Neuron (in vitro differentiated cells): ENCODE results near the gene RHBDF1.
"Not testable (repeated sequence)": the region's sequence is repeated elsewhere in the genome, so short reads cannot be mapped to it uniquely, and the experiment has no call there.

Experiments used
- H2AFZ ChIP-seq: one replicate; pipeline ENCODE4 v1.6.1; 2013; ENCODE audit warnings: low read depth, mild to moderate bottlenecking, inconsistent platforms, low read length, moderate library complexity
- H3K27me3 ChIP-seq: one replicate; pipeline ENCODE4 v1.6.1; 2013; ENCODE audit warnings: low read length; ENCODE audit not compliant: insufficient read depth
- H3K36me3 ChIP-seq: one replicate; pipeline ENCODE4 v1.6.1; 2013; ENCODE audit warnings: low read length; ENCODE audit not compliant: insufficient read depth
- H3K4me1 ChIP-seq: one replicate; pipeline ENCODE4 v1.6.1; 2013; ENCODE audit warnings: low read length; ENCODE audit not compliant: insufficient read depth
- H3K4me3 ChIP-seq: 2 replicates; pipeline ENCODE4 v1.5.1; 2013; ENCODE audit warnings: mild to moderate bottlenecking, low read length, moderate library complexity
- H3K9me3 ChIP-seq: one replicate; pipeline ENCODE4 v1.6.1; 2013; ENCODE audit warnings: low read length

Gene RHBDF1

DNA sequence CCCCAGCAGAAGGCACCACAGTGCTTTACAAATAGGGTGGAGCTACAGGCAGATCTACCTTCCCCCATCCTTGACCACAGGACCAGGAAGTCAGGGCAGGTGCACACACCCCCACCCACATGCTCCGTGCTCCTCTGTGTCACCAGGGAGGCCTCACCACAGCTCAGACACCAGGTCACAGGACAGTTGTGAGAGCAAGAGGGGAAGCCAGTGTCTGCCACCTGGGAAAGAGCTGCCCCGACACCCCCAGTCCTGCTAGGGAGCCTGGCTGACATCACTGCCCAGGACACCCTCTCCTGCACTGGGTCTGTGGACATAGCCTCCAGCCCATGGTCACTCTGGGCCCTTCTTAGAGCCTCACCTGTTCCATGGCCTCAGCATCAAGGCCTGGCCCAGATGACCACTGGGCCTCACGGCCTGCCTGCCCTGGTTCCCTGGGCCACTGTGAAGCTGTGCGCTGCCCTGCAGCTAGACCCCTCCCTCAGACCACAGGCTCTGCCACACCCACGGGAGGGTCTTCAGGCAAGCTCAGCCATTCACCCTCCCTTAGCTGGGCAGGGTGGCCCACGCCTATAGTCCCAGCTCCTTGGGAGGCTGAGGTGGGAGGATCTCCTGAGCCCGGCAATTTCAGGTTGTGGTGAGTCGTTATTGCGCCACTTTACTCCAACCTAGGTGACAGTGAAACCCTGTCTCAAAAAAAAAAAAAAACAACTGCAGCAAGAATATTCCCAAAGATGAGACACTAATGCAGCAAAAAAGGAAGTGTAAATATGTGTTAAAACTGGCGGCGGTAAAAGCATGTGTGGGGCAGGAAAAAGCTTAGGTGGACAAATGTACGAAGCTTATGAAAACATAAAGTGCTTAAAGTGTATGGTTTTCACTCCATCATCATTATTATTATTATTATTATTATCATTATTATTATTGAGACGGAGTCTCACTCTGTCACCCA is 33.2 kb downstream of the RHBDF1 start:
- Histone ChIP-seq H3K4me1 (peaks cover 5% of the 10 kb centered on the region), H3K9me3 (peaks cover 6% of the 10 kb centered on the region), H3K4me3 (no peak overlapping the region), H3K27me3 (no peaks in the 10 kb centered on the region), H2AFZ (no peak overlapping the region), H3K36me3 (peaks cover 13% of the 10 kb centered on the region)

DNA sequence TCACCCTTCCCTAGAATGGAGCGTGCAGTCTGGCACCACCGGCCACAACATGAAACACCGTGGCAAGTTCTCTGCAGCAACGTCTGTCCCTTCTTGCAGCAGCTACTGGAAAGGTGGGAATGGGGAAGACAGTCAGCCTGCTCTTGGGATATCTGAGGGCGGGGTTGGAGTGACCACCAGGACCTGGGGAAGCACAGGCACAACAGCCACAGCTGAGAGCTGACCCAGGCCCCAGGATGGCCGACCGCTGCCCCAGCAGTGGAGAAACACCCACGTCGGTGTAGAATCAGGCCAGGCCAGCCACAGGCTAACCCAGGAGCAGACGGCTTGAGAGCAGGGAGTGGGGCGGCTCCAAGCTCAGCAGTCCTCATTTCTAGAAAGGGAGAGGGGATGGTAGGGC is 34.2 kb downstream of the RHBDF1 start:
- not testable (repeated sequence) for H3K4me1 ChIP-seq, H3K36me3 ChIP-seq, H3K27me3 ChIP-seq, H3K4me3 ChIP-seq, H3K9me3 ChIP-seq, H2AFZ ChIP-seq

DNA sequence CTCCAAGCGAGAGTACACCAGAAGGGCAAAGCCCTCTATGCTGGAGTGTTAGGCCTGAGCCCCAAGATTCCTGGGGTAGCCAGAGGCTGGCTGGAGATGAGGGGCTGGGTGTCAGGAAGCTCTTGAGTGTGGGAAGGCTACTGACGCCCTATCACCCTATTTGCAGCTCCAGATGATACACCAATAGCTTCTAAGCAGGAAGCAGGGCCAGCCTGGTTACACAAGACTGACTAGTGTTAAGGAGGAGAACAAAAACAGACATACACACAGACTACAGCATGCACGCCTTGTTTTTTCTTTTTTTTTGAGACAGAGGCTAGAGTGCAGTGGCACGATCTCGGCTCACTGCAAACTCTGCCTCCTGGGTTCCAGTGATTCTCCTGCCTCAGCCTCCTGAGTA is 34.9 kb downstream of the RHBDF1 start:
- H3K36me3 ChIP-seq: peaks cover 8% of the 10 kb centered on the region
- peaks cover 5% of the 10 kb centered on the region for H3K4me1 ChIP-seq
- no peaks in the 10 kb centered on the region for H3K27me3 ChIP-seq
- H3K4me3 ChIP-seq: no peak overlapping the region
- H3K9me3 ChIP-seq: peaks cover 6% of the 10 kb centered on the region
- H2AFZ ChIP-seq: no peak overlapping the region

DNA sequence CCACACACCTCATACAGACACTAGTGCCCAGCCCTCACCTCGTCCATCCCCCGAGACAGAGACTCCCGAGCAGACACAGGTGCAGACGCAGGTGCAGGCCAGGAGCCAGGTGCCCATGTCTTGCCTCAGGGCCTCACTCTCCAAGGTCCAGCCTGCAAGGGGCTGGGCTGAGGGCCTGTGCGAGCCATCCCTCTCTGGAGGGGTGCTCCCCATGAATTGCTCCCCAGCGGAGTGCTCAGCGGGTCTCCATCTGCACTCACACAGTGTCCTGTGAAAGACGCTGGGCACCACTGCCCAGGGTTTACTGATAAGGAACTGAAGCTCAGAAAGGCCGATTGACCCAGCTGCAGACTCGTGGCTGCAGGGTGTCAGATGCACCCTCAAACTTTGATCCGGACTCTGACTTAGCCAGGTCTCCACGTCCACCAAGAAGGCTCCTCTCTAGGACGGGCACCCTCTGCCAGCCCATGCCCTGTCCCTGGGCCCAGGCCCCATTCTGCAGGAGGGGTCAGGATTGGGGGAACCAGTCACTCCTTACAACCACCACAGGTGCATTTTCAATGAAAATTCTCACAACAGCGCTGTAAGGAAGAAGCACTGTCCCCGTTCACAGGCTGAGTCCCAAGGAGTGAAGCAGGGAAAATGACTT is 36.0 kb downstream of the RHBDF1 start:
- Histone ChIP-seq H3K27me3 (no peaks in the 10 kb centered on the region), H3K9me3 (no peaks in the 10 kb centered on the region), H3K4me3 (no peak overlapping the region), H3K36me3 (no peaks in the 10 kb centered on the region), H2AFZ (no peak overlapping the region), H3K4me1 (peaks cover 5% of the 10 kb centered on the region)

DNA sequence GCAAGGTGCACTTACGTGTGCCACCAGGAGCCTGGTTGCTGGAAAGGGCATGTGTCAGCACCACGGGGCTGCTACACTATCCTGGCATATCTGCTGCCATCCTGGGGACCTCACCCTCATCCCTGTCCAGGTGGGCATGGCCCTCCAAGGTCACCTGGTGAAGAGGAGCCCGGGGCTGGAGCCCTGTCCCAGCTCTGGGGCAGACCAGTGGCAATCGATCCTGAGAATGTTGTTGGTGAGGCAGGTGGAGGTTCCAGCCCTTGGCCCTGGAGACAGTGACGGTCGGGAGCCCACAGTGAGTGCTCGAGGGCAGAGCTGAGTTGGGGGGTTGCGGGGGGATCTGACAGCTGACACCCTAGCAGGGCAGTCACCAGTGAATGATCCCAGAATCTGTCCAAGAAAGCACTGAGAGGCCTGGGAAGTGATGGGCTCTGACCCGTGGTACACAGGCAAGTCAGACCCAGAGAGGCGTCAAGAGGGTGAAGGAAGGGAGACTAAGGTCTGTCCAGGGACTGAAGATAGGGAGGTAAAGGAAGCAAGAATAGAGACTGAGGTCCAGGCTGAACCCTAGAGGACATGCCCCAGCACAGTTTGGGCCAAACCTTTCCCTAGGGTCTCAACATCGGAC is 36.6 kb downstream of the RHBDF1 start:
- Histone ChIP-seq H3K4me1 (peaks cover 5% of the 10 kb centered on the region), H2AFZ (no peak overlapping the region), H3K36me3 (no peaks in the 10 kb centered on the region), H3K4me3 (no peak overlapping the region), H3K9me3 (no peaks in the 10 kb centered on the region), H3K27me3 (no peaks in the 10 kb centered on the region)

DNA sequence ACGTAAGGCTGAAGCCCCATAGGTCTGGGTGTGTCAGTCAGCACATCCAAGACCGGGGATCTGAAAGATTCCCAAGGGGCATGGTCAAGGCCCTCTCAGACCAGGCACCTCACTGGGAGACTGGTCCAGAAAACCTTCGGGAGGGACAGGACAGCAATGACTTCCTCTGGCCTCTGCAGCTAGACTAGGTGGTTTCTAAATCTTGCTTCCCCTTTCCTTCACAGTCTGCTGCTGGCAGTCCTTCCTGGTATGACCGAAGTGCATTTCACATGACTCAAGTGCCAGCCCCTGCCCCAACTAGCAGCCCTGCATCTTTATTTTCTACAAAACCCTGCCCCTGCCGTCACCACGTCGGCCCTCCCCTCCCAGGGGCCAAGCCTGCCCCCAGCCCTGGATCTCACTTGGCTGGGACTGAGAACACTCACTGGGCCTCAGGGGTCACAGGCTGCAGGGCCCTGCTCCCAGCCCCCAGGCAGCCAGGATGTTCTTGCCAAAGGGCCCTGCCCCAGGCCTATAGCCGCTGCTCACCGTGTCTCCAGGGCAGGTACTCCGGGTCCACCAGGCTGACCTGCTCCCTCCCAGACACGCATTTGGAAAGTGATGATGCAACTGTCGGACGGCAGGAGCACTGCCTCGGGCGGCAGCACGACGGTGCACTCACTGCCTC is 37.3 kb downstream of the RHBDF1 start:
- no peaks in the 10 kb centered on the region for H3K36me3 ChIP-seq
- H3K4me1 ChIP-seq: peaks cover 5% of the 10 kb centered on the region
- no peak overlapping the region for H3K4me3 ChIP-seq
- no peak overlapping the region for H2AFZ ChIP-seq
- H3K9me3 ChIP-seq: no peaks in the 10 kb centered on the region
- H3K27me3 ChIP-seq: no peaks in the 10 kb centered on the region

DNA sequence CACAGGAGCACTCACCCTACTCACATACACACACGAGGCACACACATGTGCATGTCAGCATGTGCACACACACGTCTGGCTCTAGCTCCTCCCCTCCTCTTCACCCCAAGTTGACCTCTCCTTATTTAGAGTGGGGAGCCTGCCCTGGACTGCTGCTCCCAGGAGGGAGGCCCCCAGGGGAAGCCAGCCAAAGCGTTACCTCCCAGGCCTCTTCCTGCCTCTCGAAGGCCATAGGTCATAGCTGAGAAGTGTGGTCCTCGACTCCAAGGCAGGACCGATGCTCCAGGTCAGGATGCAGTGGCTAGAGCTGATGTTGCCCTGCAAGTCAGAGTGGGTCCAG is 37.8 kb downstream of the RHBDF1 start:
- H3K4me3 ChIP-seq: no peak overlapping the region
- no peaks in the 10 kb centered on the region for H3K9me3 ChIP-seq
- H3K36me3 ChIP-seq: no peaks in the 10 kb centered on the region
- no peaks in the 10 kb centered on the region for H3K27me3 ChIP-seq
- no peak overlapping the region for H2AFZ ChIP-seq
- peaks cover 5% of the 10 kb centered on the region for H3K4me1 ChIP-seq

DNA sequence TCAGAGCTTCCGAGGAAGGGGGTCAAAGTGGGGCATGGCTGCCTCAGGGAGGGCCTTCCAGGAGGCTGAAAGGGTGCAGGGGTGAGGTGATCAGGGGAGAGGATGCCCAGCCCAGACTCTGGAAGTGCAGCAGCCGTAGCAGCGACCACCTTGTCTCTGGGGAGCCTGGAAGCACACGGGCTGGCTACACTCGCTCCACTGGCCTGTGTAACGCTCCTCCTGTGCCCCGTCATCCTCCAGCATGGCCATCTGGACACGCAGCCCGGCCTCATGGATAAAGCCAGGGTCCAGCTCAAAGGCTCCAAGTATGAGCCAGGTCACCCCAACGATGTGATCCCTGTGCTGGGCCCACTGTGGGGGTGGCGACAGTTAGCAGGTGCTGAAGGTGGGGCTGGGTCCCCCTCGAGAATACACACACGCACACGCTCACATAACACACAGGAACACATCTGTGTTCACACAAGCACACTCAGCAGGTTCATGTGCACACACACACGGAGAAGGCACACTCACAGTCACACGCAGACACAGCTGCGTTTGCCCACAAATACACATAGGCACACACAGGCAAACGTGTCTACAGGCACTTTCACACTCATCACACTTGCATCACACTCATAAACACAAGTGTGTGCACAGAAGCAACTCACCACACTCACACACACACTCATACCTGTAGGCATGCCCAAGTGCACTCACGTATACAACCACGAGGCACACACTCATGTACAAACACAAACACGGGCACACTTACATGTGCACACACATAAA is 38.4 kb downstream of the RHBDF1 start:
- H3K36me3 ChIP-seq: no peaks in the 10 kb centered on the region
- no peaks in the 10 kb centered on the region for H3K27me3 ChIP-seq
- H3K4me3 ChIP-seq: no peak overlapping the region

DNA sequence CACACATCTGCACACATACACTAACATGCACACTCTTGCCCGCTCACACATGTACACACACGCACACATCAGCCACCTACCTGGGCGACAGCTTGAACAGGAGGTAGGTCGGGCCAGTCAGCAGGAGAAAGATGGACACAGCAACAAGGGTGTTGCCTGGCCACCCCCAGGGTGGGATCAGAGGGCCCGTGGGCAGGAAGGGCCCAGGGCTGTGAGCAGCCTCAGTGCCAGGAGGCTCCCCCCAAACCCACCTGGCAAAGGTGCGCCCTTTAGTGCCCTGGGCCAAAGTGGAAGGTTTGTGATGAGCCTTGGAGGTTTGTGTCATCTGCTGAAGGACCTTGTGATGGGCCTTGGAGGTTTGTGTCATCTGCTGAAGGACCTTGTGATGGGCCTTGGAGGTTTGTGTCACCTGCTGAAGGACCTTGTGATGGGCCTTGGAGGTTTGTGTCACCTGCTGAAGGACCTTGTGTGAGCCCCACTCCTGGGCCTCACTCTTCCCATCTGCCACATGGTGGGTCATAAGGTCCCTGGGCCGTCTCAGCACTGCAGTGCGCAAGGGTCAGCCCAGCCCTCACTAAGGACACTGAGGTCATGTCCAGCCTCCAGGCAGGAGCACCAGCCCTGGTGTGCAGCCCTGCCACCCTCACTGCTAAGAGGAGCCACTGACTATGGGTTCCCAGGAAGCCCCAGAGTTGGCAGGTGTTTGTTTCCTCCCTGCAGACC is 39.1 kb downstream of the RHBDF1 start:
- not testable (repeated sequence) for H3K9me3 ChIP-seq, H3K27me3 ChIP-seq, H2AFZ ChIP-seq, H3K4me3 ChIP-seq, H3K4me1 ChIP-seq, H3K36me3 ChIP-seq

More for the DNA sequence above, 38.4 kb downstream of the RHBDF1 start:
- Histone ChIP-seq H3K4me1 (peaks cover 5% of the 10 kb centered on the region), H3K9me3 (no peaks in the 10 kb centered on the region), H2AFZ (no peak overlapping the region)

DNA sequence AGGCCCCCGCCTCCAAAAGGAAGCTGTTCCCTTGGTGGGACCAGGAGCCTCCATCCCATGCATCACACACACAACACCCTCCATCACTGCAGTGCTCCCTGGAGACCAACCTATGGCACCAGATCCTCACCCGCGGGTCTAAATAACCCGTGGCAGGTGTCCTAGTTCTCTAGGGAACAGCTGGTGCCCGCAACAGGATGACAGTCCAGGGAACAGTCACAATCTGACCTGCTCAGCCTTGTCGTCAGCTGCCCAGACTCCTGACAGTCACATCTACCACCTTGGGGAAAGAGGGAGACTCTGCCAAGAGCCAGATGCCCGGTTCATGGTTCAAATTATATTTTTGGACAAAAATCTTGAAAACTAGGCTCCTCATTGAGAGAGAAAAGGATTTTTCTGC is 41.8 kb downstream of the RHBDF1 start:
- not testable (repeated sequence) for H3K4me3 ChIP-seq, H3K27me3 ChIP-seq, H3K36me3 ChIP-seq, H3K4me1 ChIP-seq, H2AFZ ChIP-seq, H3K9me3 ChIP-seq

DNA sequence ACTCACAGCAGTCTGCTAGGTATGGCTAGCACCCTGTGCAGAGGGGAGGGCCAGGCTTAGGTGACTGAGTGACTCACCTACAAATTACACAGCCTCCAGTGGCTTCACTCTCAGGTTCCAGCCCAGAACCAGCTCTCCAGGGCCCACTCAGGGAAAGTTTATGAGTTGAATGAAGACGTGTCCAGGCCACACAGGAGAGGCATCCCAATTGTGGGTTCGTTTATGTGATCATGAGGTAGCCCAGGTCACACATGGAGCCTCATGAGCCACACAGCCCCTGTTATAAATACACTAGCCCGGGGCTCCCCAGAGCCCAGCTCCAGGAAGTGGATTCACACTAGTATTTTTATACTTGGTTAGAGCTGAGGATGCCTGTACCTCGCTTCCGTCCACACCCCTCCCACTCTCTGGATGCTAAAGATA is 46.5 kb downstream of the RHBDF1 start:
- not testable (repeated sequence) for H3K9me3 ChIP-seq, H2AFZ ChIP-seq, H3K36me3 ChIP-seq, H3K27me3 ChIP-seq, H3K4me3 ChIP-seq, H3K4me1 ChIP-seq

DNA sequence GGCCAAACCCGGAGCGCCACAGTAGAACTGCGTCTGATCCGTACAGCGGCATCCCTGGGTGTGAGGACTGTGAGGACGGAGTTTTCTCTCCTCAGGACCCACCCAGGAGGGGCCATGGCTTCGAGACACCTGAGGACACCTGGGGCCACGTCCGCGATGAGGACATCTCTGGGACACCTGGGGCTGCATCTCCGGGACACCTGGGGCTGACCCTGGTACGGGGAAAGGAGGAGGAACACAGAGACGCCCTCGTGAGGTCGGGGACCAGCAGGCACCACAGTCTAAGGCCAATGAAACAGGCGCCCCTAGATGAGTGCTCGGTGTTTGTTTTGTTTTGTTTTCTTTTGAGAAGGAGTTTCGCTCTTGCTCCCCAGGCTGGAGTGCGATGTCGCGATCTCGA is 48.3 kb downstream of the RHBDF1 start:
- H3K4me3 ChIP-seq, H3K9me3 ChIP-seq, H3K4me1 ChIP-seq, H3K27me3 ChIP-seq, H2AFZ ChIP-seq, H3K36me3 ChIP-seq: not testable (repeated sequence)
